HG03342 (cell line): ENCODE measurements around the gene TRIM63.

Experiments
- ATAC-seq: cut with Tn5 transposase; IDR thresholded peaks from one replicate; pipeline ENCODE4 v1.9.1; 2021; ENCODE audit warnings: mild to moderate bottlenecking, moderate library complexity; ENCODE audit not compliant: unreplicated experiment

Gene TRIM63

DNA sequence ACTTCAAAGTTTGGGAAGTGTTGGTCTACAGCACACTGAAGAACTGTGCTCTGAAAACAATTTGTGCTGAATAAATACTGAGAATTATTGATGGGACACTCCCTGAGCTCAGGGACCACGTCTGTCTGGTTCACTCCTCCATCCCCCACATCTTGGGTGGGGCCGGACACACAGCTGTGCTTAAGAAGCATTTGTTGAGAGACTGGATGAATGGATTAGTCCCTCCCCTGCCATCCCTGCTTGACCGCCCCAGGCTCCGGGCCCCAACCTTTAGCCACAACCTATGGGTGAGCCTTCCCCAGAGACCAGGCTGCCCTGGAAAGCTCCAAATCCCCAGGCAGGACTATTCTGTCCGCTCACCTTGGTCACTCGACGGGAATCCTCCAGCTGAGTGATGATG lies 7.5 kb downstream of the TRIM63 start:
- no peak for ATAC-seq

DNA sequence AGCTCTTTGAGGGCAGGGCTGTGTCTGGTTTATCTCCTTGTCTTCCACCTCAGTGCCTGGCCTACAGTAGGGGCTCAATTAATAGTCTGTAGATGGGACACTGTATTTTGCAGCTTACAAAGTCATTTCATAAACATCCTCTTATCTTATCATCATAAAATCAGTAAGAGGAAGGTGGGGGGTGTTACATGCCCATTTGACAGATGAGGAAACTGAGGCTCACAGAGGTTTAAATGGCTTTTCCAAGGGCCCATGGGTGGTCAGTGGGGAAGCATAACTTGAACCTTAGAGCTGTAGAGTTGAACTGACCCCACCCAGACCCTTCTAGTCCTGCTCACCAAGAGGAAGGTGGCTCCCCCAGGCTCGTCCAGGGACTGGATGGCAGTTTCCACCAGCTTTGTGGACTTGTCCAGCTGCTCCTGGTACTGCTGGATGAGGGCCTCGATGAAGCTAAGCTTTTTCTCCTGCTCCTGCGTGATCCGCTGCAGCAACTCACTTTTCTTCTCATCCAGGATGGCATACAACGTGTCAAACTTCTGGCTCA lies 9.3 kb downstream of the TRIM63 start:
- no peak for ATAC-seq

DNA sequence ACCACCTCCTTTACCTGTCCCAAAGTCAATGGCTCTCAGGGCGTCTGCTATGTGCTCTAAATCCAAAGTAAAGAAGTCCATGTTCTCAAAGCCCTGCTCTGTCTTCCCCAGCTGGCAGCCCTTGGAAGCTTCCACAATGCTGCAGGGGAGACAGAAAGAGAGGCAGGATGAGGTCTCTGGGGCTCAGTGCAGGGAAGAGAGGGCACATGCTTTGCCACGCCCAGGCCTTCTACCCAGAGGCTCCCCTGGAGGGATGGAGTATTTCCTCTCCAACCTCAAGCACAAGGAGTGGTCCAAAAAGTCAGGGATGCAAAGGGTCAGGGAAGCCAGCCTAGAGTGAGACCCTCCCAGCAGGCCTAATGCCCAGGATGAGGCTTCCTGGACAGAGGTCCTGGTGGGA lies 10.2 kb downstream of the TRIM63 start:
- no peak for ATAC-seq

DNA sequence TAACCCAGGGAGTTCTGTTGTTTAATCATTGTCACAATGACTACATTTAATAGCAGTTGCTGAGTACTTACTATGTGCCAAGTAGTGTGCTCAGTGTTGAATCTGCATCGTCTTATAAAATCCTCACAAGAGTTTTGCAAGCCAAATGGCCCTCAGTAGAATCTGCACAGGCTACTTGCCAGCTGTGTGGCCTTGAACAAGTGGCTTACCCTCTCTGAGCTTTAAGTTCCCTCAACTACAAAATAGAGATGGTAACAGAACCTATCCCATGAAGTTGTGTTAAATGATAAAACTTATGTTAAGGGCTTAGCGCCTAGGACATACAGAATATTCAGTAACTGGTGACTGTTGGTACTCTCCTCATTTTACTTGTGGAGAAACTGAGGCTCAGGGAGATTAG lies 12.4 kb downstream of the TRIM63 start:
- no peak for ATAC-seq

DNA sequence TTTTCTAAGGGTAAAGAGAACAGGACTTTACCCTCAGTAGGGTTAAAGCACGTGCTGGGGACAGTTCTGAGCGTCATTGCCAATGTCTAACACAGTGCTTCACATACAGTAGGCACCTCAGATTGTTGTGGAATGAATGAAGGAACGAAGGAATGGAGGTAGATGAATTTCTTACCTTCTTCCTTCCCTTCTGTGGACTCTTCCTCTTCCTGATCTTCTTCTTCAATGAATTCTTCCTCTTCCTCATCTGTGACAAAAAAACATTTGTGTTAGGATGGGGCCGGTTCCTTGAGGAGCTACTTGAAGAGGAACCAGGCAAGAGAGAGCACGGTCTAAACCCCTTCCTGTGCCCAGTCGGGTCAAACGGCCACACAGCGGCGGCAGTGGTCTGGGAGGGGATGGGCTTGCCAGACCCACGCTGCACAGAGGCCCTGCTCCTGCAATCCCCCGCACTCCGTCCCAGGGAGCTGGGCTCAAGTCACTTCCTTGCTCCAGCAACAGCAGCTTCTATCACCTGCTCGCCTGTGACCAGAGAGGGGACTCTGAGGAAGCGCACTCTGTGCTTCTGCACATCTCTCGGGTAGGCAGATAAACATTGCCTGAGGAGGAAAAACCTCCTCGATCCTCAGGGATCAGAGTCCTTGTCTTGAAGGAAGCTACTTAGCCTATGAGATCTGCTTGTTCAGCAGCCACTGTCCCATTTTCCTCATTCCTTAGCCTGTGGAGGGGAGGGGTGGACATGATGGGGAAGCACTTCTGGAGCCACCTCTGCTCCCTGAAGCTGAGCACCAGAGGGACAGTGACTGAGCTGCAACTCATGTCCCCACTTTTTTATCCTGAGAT lies 13.5 kb downstream of the TRIM63 start:
- no peak for ATAC-seq

DNA sequence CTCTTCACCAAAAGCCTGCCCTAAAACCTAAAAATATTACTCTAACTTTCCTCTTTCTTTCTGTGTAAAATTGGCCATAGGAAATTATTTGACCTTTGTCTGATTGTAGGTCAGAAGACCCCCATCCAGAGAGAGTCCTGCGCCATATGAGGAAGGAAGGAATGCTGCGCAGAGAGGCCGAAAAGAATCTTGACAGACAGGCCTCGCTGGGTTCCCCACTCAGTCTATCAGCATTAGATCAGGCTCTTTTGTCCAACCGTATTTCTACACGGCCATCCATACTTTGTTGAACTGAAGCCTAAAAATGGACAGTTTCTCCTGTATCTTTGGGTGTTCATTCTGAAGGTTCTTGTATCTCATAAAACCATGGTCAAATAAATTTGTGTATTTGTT lies 17.2 kb downstream of the TRIM63 start:
- ATAC-seq = no peak

DNA sequence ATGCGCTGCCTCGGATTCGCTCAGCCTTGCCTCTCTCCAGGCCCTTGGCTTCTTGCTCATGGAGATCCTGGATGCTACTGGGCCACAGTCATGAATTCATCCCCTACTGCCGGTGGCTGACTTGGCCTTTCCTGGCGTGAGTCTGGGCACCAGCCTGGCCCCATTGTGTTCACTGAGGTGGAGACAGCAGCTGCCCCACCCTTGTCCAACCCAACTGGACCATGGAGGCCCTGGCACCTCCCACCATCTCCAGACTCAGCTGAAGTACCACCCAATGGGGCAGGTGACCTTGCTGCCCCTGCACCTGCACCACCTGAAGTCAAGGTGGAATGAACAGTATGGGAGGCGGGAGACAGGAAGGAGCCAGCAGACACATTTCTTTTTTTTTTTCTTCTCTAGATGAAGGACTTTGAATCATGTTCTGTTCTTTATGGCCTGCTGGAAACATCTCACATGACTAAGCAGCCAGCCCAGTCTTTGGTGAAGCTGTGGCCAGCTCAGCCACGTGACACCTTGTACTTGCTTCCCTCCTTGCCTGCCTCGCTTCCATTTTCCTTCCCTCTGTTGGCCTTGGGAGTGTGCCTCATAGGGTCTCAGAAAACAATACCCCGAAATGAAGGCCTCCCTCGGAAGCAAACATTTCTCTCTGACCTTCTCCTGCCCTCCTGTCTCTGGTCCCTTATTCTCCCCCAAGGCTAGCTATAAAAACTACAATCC lies 17.7 kb downstream of the TRIM63 start:
- no peak for ATAC-seq

DNA sequence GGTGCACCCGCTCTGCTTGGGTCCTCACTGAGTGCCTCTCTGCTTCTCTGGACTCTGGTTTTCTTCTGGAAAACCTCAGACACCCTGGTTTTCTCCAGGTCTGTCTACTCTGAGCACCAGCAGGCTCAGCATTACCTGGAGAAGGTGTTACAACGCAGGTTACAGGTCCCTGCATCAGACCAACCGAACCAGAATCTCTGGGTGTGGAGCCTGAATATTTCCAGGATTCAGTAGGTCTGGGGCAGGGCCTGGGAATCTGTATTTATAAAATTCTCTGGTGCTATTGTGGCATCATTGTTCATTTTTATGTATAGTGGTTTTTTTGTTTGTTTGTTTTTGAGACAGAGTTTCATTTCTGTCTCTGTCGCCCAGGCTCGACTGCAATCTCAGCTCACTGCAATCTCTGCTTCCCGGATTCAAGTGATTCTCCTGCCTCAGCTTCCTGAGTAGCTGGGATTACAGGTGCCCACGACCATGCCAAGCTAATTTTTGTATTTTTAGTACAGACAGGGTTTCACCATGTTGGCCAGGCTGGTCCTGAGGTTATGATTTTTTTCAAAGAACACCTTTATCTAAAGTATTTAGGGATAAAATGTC lies 20.1 kb downstream of the TRIM63 start:
- ATAC-seq = no peak

DNA sequence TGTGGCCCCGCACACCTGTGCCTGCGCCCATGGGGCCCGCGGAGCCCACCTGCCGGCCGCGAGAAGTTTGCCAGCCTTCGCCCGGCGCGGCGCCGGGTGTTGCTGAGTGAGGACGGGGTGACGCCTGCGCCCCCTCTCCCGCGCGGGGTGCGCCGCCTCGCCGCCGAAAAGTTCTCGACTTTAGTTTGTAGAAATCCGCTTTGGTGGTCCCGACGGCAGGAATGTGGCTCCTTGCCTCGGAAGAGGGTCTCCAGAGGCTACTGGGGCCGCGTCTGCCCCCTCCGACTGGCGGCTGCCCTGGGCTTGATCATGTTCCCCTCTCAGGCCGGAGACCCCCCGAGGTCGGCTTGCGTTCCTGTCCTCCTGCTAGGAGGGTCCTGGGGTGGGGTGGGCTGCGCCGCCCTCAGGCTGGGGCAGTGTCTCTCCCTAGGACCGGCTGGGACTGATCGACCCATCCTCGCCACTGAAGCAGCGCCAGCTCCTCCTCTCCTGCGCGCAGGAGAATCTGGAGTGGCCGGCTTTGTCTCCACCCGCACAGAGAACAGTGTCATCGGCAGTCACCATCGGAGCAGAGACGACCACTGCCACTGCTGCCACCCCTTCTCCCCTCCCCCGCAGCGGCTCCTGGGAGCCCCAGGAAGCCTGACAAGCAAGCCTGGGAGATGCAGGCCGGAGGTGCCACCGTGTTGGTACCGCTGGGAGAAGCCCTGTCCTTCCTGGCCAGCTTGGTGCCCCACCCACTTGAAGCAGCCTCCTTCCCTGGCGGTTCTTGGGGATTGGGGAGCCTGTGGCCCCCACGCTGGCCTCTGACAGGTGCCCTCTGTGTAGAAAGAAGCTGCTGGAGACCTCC lies 21.0 kb downstream of the TRIM63 start:
- ATAC-seq = no peak

DNA sequence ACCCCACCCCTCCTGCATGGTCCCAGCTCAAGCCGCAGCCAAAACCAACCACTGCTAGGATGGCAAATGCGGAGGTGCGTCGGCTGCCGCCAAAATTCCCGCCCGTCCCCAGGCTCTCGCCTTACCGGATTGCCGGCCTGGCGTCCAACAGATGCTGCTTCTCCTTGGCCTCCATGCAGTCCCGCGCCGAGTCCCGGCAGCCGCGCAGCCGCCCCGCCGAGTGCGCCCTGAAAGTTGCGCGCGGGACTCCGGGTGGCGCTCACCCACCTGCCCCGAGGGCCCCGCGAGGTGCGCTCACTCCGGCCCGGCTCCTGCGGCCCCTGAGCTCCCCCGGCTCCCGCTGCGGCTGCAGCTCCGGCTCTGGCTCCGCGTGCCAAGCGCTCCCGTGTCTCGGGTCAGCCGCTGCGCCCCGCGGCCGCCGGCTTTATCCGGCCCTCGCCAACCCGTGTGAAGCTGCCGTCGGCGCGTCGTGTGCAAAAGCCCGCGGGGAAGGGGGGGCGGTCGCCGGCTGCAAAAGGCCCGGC lies 21.6 kb downstream of the TRIM63 start, which contains the start of gene SLC30A2:
TSS of gene SLC30A2 (minus strand) at position 397 of the 524 bp plus-strand sequence. CDS start at position 175, 222 bp downstream.
- ATAC-seq = no peak

DNA sequence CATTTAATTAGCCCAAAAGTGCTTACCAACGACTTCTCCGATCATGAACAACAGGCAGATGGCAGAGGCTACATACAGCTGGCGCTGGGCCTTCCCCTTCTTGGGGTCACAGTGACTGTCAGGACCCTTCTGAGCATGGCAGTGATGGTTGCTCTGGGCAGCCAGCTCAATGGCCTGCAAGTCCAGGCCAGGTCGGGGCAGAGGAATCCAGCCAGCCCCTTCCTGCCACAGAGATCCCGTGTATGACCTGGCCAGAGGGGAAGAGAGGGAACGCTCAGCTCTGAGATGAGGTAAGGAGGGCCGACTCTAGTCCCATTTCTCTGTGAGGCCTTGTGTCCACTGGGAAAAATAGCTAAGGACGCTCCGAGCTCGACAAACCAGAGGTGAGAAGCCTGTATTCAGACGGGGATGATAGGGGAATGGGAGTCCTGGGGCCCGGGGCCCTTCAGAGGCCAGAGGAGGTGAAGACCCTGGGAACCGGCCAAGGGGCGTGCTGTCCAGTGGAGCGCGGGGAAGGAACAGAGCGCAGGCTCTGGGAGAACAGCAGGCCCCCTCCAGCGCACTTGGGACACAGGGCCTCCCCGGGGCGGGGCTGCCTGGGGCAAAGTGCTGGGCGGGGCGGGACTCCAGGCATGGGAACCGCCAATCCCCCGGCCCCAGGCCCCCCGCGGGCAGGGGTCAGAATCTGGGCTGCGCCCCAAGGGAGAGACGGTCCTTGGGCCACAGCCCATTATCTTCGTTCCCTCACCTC lies 22.3 kb downstream of the TRIM63 start:
- ATAC-seq = no peak

DNA sequence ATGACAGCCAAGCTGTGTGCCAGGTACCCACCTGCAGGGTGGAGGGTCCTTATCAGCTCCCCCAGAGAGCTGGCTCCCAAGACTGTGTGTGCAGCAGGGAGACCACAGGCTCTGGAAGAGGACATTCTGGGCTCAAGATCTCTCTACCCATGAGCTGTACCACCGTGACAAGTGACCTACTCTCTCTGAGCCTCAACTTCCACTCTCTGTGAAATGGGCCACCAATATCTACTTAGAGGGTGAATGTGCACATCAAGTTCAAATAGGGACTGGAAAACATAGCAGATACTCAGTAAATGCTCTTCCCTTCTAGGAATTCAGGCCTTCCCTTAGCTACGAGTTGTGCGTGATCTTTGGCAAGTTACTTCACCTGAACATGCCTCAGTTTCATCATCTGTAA lies 23.0 kb downstream of the TRIM63 start:
- no peak for ATAC-seq

DNA sequence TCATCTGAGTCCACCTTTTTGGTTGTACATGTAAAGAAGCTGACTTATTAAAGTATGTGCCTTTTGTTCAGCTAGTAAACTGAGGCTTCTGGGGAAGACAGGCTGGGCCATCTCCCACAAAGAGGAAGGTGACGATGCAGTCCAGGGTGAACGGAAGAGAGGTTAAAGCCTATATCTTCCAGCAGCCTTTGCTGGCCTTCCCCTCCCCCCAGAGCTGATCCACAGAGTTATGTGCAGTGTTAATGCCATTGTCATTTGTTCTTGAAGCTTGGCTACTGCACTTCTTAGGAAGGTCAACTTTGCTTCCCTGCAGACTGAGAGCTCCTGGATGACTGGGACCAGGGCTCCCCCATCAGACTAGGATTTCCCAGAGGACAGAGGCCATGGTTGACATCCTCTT lies 23.7 kb downstream of the TRIM63 start:
- no peak for ATAC-seq

DNA sequence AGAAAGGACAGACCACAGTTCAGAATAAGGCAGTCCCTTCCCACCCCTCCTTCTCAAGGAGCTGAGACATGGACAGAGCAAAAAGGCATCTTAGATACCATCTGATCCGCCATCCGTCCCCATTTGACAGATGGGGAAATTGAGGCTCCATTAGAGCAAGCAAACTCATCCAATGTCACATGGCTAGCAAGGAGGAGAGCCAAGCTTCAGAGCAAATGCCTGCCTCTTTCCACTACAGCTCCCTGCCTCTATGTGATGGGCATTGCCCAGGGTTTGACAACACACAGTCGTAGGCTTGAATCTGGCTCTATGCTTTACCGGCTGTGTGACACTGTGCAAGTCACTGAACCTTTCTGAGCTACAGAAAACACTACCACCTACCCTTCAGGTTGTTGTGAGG lies 25.5 kb downstream of the TRIM63 start:
- ATAC-seq = no peak

DNA sequence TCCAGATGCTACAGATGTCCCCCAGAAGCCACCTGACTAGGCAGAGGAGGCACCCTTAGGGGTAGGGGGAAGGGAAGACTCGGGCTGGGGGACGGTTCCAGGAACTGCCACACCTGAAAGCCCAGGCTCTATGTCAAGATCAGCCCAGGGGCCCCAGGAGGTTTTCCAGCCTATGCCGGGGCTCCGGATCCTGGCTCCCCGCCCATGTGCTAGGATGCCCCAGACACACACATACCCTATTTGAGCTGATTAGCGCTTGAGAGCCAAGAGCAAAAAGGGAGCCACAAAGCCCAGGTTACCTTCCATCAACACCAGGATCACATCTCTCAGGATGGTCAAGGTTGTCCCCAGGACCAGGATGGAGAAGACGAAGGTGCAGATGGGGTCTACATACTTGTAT lies 26.0 kb downstream of the TRIM63 start:
- ATAC-seq = no peak

DNA sequence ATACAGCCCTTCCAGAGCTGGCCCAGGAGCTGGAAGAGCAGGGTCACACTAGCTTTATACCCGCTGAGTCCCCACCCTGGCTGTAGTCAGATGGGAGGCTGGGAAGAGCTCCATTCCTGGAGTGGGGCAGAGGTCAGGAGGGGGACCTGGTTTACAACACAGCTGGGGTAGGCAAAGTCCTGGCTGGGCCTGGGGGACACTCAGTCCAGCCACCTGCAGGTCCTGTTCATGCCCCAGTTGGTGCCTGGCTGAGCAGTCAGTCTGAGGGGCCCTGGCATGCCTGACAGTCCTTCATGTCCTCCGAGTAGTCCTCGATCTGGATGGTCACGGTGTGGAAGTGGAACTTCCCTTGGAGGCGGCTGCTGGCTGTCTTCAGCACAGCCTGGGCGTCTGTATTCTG lies 28.5 kb downstream of the TRIM63 start:
- no peak for ATAC-seq

DNA sequence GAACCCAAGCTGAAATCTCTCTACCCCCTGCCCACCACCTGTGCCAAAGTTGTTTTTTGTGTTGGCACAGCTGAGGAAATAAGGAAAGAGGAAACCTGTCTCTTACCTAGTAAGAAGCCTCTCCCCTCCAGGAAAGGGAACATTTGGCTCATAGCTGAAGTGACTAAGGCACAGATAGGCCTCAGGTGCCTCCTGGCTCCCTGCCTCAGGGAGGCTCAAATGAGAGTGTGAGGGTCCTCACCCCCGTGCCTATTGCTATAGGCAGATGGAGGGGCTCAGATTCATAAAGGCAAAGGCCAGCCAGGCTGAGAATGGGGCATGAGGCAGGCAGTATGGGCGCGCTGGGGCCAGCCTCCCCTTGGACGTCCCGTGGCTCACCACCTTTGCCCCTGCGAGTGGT lies 29.0 kb downstream of the TRIM63 start:
- ATAC-seq = no peak

DNA sequence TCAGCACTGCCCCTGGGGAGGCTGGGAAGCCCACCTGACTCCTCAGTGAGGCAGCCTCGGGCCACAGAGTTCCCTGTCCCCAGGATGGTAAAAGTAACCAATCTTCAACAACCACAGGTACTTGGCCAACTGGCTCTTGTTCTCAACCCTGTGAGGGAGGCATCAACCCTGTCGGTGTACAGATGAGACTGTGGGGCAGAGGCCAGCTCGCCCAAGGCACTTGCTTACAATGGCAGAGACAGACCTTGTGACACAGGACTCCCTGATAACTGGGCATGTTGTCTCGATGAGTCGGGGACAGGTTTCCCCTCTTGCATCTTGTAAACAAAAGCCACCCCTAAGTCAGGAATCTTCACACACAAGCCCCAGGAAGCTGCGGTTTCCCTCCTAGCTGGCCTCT lies 29.5 kb downstream of the TRIM63 start:
- no peak for ATAC-seq

DNA sequence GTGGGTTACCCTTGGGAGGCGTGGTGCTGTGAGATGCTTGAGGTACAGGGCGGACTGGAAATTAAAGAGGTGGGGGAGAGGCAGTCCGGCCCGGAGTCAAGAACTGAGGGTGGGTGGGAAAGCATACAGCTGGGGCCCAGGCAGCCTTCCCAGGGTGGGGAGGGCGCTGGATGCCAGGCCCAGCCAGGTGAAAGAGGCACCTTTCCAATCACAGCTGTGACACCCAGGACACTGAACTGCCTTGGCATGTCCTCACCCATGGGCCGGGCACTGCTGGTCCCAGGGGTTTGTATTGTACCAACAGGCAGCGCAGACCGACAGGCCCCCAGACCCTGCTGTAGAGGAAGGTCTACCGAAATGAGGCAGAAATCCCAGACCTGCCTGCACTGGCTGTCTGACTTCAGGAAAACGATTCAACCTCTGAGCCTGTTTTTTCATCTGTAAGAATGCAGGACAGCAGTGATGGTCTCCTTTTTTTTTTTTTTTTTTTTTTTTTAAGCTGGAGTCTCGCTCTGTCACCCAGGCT lies 30.6 kb downstream of the TRIM63 start:
- ATAC-seq = no peak
